Fibroblast of skin of back (primary cell): Measurements from ENCODE around the gene CMSS1.
A peak's percentile ranks its signal among the peaks of the same experiment; 100 is the strongest.

ENCODE experiments used
- DNase-seq: peaks from one replicate; pipeline ENCODE4 v3.0.0-alpha.2; 2013

The CMSS1 gene

DNA sequence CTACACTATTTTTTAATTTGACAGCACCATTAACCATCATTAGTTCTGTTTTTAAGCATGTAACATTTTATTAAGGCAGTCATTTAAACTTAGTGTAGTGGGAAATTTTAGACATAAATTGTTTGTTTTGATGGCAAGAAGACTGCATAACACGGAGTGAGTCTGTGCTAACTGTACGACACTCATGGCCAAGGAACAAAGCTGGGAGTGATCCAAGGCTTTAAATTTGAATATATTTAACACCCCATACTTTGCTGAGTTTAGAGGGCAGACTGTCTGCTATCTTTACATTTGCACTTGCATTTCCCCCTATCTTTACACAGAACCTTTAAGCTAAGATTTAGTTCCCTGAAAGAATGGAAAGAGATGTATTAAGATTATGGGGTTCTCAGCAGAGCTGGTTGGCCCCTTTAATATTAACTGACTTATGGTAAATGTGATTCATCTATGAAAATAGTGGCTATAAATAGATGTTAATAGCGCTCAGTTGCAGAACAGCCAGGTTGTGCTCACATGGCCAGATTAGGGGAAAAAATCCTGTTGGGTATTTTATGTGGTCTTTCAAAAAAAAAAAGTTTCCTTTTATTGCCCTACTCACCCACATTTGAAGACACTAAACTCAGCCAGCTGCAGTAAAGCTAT lies 120.7 kb downstream of the CMSS1 start:
- DNase-seq: peak; percentile 61

- no peak for DNase-seq
Measured at GRCh38 chr3:99939876-99940275, 122.2 kb downstream of the CMSS1 start.

DNA sequence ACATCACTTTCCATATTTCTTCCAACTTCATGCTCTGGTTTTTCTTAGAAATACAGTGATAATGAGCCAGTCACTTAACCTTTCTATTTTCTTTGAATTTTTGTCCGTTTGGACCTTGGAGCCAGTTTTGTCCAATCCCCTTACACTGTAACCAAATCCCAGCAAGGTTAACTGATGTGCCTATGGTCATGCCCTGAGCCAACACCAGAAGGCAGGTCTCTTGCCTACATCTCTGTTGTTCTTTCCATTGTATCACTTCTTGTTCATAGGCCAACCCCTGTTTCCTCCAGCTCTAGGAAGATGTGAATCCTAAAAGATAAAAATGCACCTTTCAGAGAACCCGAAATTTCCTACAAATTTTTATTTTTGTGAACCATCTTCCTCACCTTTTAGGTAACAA lies 122.7 kb downstream of the CMSS1 start:
- no peak for DNase-seq

DNA sequence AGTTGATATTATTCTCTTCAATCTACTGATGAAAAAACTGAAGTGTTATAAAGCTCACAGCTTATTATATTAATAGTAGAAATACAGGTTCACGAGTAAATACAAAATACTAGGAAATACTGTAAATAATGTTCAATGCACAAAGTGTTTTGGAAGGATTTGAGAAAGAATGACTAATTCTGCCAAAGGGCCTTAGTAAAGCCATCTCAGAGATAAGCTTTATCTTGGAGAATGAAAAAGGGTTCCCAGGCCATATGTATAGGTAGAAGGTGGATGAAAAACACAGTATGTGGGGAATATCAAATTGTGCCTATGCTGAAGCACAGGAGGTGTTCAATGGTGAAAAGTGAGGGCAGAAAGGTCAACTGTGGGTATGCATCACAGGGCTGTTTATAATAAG lies 123.5 kb downstream of the CMSS1 start:
- DNase-seq: no peak

- no peak for DNase-seq
Measured at GRCh38 chr3:99943931-99944761, 126.5 kb downstream of the CMSS1 start.

- DNase-seq: peak; percentile 54
Measured at GRCh38 chr3:99945328-99945995, 127.8 kb downstream of the CMSS1 start.

DNA sequence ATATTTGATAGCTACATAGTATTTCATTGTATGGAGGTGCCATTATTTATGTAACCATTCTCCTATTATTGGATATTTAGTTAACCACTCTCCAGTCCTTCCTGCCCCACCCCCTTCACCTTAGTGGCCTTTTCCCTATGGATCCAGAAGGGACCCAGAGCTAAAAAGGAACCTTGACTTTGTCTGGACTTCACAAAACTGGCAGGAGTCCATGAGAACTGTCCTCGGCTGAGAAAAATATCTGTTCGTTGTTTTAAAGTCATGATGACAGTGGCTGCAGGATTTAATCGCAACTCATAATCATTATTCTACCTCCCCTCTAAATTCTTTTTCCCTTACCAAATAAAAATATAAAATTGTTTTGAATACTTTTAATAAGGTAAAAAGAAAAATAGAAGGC lies 129.7 kb downstream of the CMSS1 start:
- DNase-seq: no peak

DNA sequence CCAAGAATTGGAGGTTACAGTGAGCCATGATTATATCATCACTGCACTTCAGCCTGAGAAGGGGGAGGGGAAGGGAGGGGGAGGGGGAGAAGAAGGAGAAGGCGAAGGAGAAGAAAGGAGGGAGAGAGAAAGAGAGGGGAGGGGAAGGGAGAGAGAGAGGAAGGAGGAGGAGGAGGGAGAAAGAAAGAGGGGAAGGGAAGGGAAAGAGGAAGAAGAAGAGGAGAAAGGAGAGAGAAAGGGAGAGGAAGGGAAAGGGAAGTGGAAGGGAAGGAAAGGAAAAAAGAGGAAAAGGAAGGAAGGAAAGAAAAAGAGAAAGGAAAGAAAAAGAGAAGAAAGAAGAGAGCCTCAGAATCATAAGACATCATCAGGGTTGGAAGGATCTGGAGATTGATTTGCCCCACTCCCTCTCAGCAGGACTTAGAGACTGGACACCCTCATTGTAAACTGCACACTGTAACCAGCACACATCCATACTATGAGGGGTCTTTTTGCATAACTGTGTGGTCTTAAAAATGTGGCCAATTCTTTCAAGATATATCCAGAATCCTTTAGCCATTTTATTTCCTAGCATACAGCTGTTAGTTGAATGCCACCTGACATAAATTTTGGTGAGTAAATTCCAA lies 130.9 kb downstream of the CMSS1 start:
- DNase-seq: no peak

GRCh38 chr3:99949956-99950670 lies 132.5 kb downstream of the CMSS1 start:
- no peak for DNase-seq

DNA sequence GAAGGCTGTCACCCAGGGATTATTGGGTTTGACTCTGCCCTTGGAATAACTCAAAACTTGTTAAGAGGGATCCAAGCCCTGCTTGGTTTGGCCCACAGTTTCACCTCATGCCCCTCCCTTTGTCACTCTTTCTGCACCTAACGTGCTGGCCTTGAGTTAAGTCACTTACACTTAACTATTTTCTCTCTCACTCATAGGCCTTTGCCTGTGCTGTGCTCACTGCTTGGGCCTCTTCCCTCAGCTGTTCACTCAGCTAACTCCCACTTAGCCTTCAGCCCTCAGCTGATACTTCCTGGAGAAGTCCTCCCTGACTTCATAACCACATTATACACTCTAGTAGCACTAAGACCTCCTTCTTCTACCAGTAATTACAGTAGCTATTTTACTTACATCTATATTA lies 133.3 kb downstream of the CMSS1 start:
- peak; percentile 18 for DNase-seq

- peak; percentile 45 for DNase-seq
Measured at GRCh38 chr3:99951701-99952100, 134.0 kb downstream of the CMSS1 start.

- peak; percentile 94 for DNase-seq
Measured at GRCh38 chr3:99952306-99952705, 134.6 kb downstream of the CMSS1 start.

DNA sequence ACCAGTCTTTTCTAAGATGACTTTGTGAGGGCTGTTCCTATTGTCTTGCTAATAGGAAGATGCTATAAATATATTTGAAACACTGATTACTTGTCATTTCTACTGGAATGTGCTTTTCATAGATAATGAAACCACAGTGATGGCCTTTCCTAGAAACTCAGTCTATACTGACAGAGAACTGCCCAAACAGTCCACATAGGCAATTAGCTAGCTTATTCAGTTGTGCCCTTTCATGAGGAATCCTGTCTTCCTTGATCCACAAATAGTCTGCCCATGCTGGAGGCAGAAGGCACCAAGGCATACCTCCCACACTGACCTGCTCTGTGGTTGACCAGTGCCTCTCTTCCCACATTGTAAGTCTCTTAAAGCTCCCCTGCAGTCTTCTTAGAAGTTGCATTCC lies 135.9 kb downstream of the CMSS1 start:
- DNase-seq: peak; percentile 50

- no peak for DNase-seq
Measured at GRCh38 chr3:99954914-99955644, 137.4 kb downstream of the CMSS1 start.

GRCh38 chr3:99955773-99956562 lies 138.3 kb downstream of the CMSS1 start:
- no peak for DNase-seq

DNA sequence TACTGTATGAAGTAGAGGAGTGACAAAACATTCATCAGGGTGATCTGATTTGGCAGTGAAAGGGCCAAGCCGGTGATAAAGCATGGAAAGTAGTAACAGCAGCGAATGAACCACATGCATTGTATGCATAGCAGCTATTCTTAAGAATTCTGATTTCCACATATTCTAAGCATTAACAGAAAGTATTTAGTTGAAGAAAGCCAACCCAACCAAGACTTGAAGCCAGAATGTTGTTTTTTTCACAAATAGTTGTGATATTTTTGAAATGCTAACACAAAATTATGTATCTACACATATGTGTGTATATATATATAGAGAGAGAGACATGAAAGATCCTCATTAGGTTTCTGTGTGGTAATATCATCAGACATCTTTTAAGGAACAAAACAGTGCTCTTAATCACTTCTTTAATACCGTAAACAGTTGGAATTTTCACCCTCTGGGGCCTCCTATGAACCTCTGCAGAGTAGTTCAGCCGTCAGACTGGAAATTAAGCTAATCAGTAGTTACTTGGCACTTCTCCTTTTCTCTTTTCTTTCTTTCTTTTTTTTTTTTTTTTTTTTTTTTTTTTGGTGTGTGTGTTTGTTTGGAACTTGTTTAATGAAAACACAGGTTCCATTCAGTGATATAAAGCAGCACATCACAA lies 139.6 kb downstream of the CMSS1 start:
- DNase-seq: peak; percentile 63

DNA sequence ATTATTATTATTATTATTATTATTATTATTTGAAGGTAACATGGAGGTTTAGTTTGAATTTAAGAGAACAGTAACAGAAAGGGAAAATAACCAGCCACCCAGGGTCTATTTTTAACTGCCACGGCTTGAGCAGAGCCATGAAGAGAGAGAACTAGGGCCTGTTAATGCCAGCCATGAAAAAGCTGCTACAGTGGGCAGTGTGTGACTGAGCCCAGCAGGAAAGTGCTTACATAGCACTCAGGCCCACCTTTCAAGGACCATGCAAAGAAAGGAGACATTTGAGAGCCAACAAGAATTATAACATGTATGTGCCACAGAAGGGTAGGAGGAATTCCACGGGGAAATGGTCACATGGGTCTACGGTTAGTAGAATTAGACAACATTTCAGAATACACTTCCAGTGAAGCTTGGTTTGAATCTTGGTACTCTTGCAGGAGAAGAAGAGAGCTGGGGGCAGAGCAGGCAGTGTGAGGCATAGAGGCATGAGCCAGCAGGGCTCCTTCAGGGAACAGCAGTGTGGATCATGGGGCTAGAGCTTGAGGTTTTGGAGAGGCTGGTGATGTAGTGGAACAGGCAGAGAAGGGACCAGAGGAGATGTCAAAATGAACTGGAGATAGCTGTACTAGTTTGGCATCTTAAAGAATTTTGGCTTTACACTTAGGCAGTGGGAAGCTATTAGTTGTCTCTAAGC lies 140.7 kb downstream of the CMSS1 start:
- peak; percentile 43 for DNase-seq

DNA sequence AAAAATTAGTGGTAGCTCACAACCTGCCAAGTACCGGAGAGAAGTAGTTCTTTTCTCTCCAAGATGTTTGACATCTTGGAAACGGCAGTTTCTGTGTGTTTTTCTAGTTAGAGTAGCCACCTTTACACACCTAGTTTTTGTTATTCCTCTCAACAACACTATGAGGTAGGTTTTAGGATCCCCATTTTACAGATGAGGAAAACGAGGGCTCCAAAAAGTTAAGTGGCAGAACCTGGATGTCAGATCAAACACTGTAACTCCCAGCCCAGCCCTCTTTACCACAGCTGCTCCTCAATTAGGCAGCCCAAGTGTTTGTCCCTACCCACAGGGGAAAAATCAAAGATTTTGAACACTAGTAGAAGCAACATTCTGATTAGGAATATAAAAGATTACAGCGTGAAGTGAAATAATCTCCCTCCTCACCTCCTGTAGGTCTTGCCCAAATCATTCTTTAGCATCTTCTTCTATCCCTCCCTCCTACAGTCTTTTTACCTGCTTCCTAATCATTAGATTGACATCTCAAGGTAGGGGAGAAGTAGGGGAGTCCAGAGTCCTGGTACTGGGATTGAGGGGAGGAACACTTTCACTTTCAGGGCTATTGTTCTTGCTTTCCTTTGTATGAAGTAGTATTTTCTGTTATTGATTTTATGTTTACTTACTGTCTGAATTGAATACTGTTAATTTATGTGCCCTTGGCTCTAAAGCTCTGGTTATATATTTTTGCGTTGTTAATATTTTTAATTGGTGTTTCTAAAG lies 142.6 kb downstream of the CMSS1 start:
- no peak for DNase-seq

DNA sequence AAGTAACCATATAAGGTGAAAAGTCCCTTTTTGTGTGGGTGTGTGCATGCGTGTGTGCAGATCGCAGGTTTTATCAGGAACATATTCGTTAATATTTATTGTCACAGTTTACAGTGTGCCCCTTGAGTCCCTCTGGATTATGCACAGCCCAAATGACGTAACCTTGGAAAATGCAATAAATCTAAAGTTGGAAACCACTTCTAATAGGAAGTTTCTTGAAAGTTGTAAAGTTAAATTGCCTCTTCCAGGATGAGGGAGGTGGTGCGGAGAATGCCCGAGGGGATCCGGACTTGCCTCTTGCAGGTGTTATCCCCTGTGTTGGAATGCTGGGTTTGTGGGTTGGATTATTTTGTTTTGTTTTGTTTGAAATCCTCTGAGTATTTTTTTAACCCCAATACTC lies 143.3 kb downstream of the CMSS1 start:
- DNase-seq: peak; percentile 32
